Mucosa of descending colon (tissue), 3 donors: Measurements from ENCODE around the gene NPW. TPM values are rescaled to one million over a fixed set of nuclear protein-coding genes. Genes with fewer than 3 reads are reported as not detected.

Experiments used
- ATAC-seq: fragments of 200-7000 bp; cut with Tn5 transposase; one replicate; pipeline ENCODE4 v1.9.1; 2020; ENCODE audit warnings: mild to moderate bottlenecking, moderate library complexity
- DNase-seq, 3 donors: peaks; one replicate each; pipeline ENCODE4 v3.0.0-alpha.2; 2020
- H3K36me3 ChIP-seq: fragments of 200-600 bp; one replicate; pipeline ENCODE4 v1.8.0; 2021; ENCODE audit warnings: low read depth, mild to moderate bottlenecking
- H3K4me1 ChIP-seq: fragments of 200-600 bp; one replicate; pipeline ENCODE4 v1.8.0; 2021; ENCODE audit warnings: low read depth, mild to moderate bottlenecking
- H3K4me3 ChIP-seq: fragments of 200-600 bp; one replicate; pipeline ENCODE4 v1.8.0; 2021; ENCODE audit warnings: mild to moderate bottlenecking
- H3K9me3 ChIP-seq: fragments of 200-600 bp; one replicate; pipeline ENCODE4 v1.8.0; 2021; ENCODE audit warnings: mild to moderate bottlenecking
- intact Hi-C, 2 donors: fragments of 100-400 bp; cut with DNase I in 1 of 2; cut with micrococcal nuclease in 1 of 2; formaldehyde crosslinking; loops; one replicate each; pipeline versions ENCODE4 v1.11.0 to v1.11.1; 2022; cut with DNase I, micrococcal nuclease
- total RNA-seq, 3 donors: library from RNA; stranded (reverse); fragmentation: NEBNext Ultra II Directional in 2 of 3; extraction: Animal tissue kit (Norgen Biotek cat#: 25700) in 2 of 3; gene quantifications; one replicate each; pipeline versions ENCODE4 v1.2.1 to v1.2.4, GENCODE V29; 2021 to 2023
- TF ChIP-seq, protein P1 (sequence below): fragments of 200-600 bp; IDR thresholded peaks from one replicate; pipeline ENCODE4 v1.8.0; 2022; ENCODE audit warnings: antibody characterized with exemption, mild to moderate bottlenecking
- donor health status: DM: no; HTN: no; CAD: no; lungs with moderate emphysema.
- donor health status: DM: no; HTN: no; CAD: no.
- donor health status: DM: no; HTN: yes; CAD: no.

Gene NPW
- total RNA-seq, 3 donors from 2014 or later = 0.32 to 2.1 (median 0.60) TPM

DNA sequence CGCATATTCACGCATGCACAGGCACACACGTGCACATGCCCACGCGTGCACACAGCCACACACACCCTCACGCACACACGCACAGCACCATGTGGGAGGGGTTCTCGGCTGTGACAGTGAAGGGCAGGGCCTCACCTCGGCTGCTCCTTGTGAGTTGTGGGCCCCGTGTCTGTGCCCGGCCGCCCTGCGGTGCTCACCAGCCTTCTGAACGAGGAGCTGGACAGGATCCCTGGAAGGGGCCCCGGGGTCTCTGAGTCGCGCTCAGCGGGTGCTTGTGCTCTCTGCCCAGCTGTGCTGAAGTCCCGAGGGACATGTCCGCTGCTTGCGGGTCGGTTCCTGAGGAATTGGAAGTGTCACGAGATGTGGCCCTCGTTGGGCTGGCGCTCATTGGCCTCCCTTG is 44.3 kb downstream of the NPW start:
- DNase-seq = no peak
- no peak overlapping the region for H3K4me3 ChIP-seq
- ATAC-seq = peak; percentile 17
- TF ChIP-seq, protein P1, sequence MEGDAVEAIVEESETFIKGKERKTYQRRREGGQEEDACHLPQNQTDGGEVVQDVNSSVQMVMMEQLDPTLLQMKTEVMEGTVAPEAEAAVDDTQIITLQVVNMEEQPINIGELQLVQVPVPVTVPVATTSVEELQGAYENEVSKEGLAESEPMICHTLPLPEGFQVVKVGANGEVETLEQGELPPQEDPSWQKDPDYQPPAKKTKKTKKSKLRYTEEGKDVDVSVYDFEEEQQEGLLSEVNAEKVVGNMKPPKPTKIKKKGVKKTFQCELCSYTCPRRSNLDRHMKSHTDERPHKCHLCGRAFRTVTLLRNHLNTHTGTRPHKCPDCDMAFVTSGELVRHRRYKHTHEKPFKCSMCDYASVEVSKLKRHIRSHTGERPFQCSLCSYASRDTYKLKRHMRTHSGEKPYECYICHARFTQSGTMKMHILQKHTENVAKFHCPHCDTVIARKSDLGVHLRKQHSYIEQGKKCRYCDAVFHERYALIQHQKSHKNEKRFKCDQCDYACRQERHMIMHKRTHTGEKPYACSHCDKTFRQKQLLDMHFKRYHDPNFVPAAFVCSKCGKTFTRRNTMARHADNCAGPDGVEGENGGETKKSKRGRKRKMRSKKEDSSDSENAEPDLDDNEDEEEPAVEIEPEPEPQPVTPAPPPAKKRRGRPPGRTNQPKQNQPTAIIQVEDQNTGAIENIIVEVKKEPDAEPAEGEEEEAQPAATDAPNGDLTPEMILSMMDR = no peak
- no peaks in the 10 kb centered on the region for H3K4me1 ChIP-seq
- intact Hi-C loops = no loop called here
- H3K36me3 ChIP-seq = peaks cover 10% of the 10 kb centered on the region
- no peaks in the 10 kb centered on the region for H3K9me3 ChIP-seq

DNA sequence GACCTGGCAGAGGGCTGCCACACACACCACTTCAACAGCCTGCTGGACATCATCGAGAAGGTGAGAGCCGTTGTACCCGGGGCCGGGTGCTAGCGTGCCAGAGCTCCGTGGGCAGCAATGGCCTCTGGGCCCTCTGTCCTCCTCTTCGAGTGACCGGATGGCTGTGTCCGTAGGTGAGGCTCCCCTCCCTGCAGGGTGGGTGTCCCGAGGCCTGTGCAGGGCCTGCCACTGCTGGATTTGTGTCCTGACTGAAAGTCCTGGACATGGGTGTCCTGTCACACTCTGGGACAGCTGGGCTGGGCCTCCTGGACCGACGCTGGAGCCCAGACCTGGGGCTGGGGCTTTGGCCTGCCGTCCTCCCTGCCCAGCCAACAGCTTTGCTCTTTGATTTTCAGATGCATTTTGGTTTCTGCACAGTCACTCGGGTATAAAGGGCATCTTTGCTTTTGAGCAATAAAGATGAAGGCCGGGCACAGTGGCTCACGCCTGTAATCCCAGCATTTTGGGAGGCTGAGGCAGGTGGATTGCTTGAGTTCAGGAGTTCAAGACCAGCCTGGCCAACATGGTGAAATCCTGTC is 44.9 kb downstream of the NPW start:
- no peaks in the 10 kb centered on the region for H3K4me1 ChIP-seq
- TF ChIP-seq, protein P1 = no peak
- H3K36me3 ChIP-seq = peaks cover 10% of the 10 kb centered on the region
- DNase-seq (no peak), ATAC-seq (no peak)
- no peak overlapping the region for H3K4me3 ChIP-seq
- H3K9me3 ChIP-seq = no peaks in the 10 kb centered on the region
- intact Hi-C loops = no loop called here

DNA sequence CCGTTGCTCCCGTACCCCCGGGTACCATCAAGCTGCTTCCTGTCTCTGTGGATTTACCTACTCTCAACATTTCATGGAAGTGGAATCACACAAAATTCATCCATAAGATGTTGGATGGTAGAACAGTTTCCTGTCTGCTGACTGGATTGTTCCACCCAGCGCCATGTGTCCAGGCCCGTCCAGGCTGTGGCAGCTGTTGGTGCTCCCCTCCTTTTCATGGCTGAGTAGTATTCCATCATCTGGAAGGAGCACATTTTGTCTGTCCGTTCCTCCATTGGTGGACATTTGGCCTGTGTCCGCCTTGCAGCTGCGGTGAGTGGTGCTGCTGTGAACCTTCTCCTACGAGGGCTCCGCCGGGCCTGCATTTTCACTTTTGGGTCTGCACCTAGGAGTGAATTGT is 46.6 kb downstream of the NPW start:
- Histone ChIP-seq H3K4me1 (no peaks in the 10 kb centered on the region), H3K4me3 (no peak overlapping the region), H3K36me3 (peaks cover 6% of the 10 kb centered on the region), H3K9me3 (no peaks in the 10 kb centered on the region)
- no peak for ATAC-seq
- DNase-seq = no peak
- TF ChIP-seq, protein P1 = no peak
- intact Hi-C loops = no loop called here

Other genes starting within 250 kb of the NPW start
- 10 to 100 TPM; 49.1 to 66.0 (median 56.0) TPM for gene NME3, start 248.2 kb upstream of the NPW start, total RNA-seq
- 10 to 100 TPM; 18.4 to 43.1 (median 24.7) TPM for gene EME2, start 247.0 kb upstream of the NPW start, total RNA-seq
- gene MRPS34, start 246.7 kb upstream of the NPW start, total RNA-seq = 100 to 1,000 TPM in 1 of 3 donors, 10 to 100 TPM in 2; 89.1 to 107 (median 91.0) TPM
- gene SPSB3, start 237.2 kb upstream of the NPW start, total RNA-seq = 10 to 100 TPM; 39.7 to 56.5 (median 52.2) TPM
- gene NUBP2, start 236.8 kb upstream of the NPW start, total RNA-seq = 10 to 100 TPM; 32.1 to 43.1 (median 39.3) TPM
- gene IGFALS, start 226.1 kb upstream of the NPW start, total RNA-seq = 1 to 10 TPM in 2 of 3 donors, under 1 TPM in 1; 0.51 to 1.9 (median 1.8) TPM
- gene HAGH, start 193.0 kb upstream of the NPW start, total RNA-seq = 10 to 100 TPM; 63.4 to 94.8 (median 68.0) TPM
- gene FAHD1, start 192.6 kb upstream of the NPW start, total RNA-seq = 10 to 100 TPM; 31.4 to 59.6 (median 54.6) TPM
- not detected for gene MEIOB, start 147.6 kb upstream of the NPW start, total RNA-seq
- 1 to 10 TPM; 2.5 to 3.1 (median 2.6) TPM for gene HS3ST6, start 101.4 kb upstream of the NPW start, total RNA-seq
- gene MSRB1, start 76.6 kb upstream of the NPW start, total RNA-seq = 10 to 100 TPM; 34.8 to 46.3 (median 40.5) TPM
- gene RPL3L, start 65.1 kb upstream of the NPW start, total RNA-seq = not detected
- gene NDUFB10, start 60.2 kb upstream of the NPW start, total RNA-seq = 100 to 1,000 TPM; 204 to 212 (median 210) TPM
- gene RPS2, start 55.0 kb upstream of the NPW start, total RNA-seq = 1,000 to 10,000 TPM; 1,284 to 2,138 (median 1,849) TPM
- not detected for gene RNF151, start 52.9 kb upstream of the NPW start, total RNA-seq
- gene TBL3, start 47.7 kb upstream of the NPW start, total RNA-seq = 10 to 100 TPM; 21.6 to 25.5 (median 24.0) TPM
- gene NOXO1, start 38.3 kb upstream of the NPW start, total RNA-seq = 10 to 100 TPM; 12.2 to 39.9 (median 27.1) TPM
- gene GFER, start 35.6 kb upstream of the NPW start, total RNA-seq = 10 to 100 TPM; 42.1 to 75.5 (median 68.8) TPM
- 1 to 10 TPM; 1.3 to 7.9 (median 1.5) TPM for gene SYNGR3, start 29.8 kb upstream of the NPW start, total RNA-seq
- 10 to 100 TPM; 41.9 to 45.4 (median 42.4) TPM for gene ZNF598, start 10.0 kb upstream of the NPW start, total RNA-seq
- 10 to 100 TPM; 54.5 to 65.4 (median 60.0) TPM for gene NHERF2, start 7.1 kb downstream of the NPW start, total RNA-seq
- gene NTHL1, start 28.0 kb downstream of the NPW start, total RNA-seq = 10 to 100 TPM; 23.5 to 28.2 (median 24.5) TPM
- gene TSC2, start 28.2 kb downstream of the NPW start, total RNA-seq = 100 to 1,000 TPM; 140 to 161 (median 150) TPM
- 100 to 1,000 TPM in 1 of 3 donors, 10 to 100 TPM in 2; 63.9 to 233 (median 80.8) TPM for gene PKD1, start 116.1 kb downstream of the NPW start, total RNA-seq
- 10 to 100 TPM in 2 of 3 donors, 1 to 10 TPM in 1; 3.8 to 28.3 (median 15.7) TPM for gene RAB26, start 128.8 kb downstream of the NPW start, total RNA-seq
- 100 to 1,000 TPM in 1 of 3 donors, 10 to 100 TPM in 2; 91.5 to 104 (median 94.0) TPM for gene TRAF7, start 136.0 kb downstream of the NPW start, total RNA-seq
- gene CASKIN1, start 176.8 kb downstream of the NPW start, total RNA-seq = 1 to 10 TPM in 2 of 3 donors, under 1 TPM in 1; 0.06 to 1.5 (median 1.0) TPM
- 10 to 100 TPM; 25.5 to 30.9 (median 29.8) TPM for gene MLST8, start 185.7 kb downstream of the NPW start, total RNA-seq
- 10 to 100 TPM in 2 of 3 donors, 1 to 10 TPM in 1; 8.4 to 12.3 (median 12.1) TPM for gene BRICD5, start 191.1 kb downstream of the NPW start, total RNA-seq
- 10 to 100 TPM; 15.5 to 19.7 (median 17.6) TPM for gene PGP, start 195.1 kb downstream of the NPW start, total RNA-seq
- gene E4F1, start 203.8 kb downstream of the NPW start, total RNA-seq = 10 to 100 TPM; 23.5 to 28.3 (median 24.2) TPM
- 1 to 10 TPM in 2 of 3 donors, under 1 TPM in 1; 0.87 to 1.9 (median 1.1) TPM for gene DNASE1L2, start 216.7 kb downstream of the NPW start, total RNA-seq
- 100 to 1,000 TPM in 1 of 3 donors, 10 to 100 TPM in 2; 88.5 to 129 (median 95.5) TPM for gene ECI1, start 231.8 kb downstream of the NPW start, total RNA-seq
- gene RNPS1, start 248.3 kb downstream of the NPW start, total RNA-seq = 100 to 1,000 TPM; 125 to 144 (median 125) TPM